ENCODE measurements around the gene TTLL8.

TTLL8 gene

GRCh38 chr22:50060441-50061140, 2.5 kb upstream of the TTLL8 start:
- DNase-seq: no peak

DNA sequence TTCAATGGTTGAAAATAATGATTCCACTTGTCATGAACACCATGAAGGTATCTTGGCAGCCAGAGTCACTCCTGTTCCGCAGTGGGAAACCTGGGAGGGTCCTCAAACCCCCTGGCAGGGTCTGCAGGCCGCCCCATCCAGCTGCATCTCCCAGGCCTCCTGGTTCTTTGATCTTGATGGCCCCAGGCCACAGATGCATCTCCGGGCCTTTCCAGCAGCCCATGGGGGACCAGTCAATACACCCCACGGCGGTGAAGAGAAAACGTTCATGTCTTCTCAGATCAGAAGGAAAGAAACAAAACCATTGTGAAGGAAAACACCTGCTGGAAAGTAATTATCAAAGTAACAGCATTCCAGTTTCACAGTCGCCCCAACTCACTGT, 1.8 kb upstream of the TTLL8 start:
- no peak for DNase-seq

DNA sequence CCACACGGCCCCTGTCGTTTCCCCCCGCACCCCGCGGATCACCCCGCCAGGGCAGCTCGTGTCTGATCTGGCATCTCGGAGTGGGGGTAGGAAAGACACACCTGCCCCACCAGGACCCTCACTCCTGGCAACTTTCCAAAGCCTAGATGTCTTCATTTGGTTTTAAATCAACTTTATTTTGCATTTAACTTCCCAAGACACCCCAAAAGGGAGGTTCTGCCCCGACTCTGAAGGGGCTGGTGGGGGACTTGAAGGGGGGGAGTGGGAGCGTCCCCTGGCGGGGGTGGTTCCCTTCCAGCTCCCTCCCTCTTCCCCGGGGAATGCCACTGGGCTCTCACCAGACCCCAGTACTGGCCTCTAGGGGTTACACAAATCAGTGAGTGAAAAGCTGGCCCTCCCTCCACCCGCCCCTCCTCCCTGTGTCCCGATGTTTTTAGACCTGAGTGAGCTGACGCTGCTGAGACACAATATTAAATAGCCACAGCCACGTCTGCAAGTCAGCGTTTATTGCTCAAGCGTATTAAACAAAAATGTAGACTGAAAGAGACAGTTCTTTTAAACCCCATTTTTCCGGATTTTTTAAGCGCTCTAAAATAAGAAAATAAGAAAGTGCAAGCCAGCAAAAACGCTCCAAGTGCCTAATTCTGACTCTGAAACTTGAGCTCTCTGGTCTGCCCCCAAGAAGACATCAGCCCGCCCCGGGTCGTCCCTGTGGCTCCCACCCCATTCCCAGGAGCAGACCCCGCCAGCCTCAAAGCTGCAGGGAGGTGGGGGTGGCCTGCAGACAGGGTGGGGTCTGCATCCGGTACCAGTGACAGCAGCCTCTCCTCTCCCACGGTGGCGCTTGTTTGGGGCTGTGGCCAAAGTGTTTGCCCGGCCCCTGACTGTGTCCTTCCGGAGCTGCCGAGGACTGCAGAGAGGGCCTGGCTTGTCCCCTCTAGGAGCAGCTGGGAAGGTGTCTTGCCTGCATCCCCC, 1.1 kb upstream of the TTLL8 start:
- no peak for DNase-seq

DNA sequence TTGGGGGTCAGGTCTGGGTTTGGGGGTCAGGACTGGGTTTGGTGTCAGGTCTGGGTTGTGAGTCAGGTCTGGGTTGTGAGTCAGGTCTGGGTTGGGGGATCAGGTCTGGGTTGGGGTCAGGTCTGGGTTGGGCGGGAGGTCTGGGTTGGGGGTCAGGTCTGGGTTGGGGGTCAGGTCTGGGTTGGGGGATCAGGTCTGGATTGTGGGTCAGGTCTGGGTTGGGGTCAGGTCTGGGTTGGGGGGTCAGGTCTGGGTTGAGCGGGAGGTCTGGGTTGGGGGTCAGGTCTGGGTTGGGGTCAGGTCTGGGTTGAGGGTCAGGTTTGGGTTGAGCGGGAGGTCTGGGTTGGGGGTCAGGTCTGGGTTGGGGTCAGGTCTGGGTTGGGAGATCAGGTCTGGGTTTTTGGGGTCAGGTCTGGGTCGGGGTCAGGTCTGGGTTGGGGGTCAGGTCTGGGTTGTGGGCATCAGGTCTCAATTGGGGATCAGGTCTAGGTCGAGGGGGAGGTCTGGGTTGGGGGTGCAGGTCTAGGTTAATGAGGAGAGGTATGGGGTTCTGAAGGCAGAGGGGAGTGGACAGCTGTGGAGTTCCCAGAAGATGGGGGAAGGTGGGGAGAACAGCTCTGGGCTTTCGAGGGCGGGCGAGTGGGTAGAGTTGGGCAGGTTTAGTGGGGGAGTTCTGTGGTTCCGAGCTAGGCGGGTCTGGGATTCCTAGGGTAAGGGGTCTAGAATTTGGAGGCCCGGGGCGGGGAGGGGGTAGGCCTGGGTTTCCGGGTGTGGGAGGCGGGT, 629 bp downstream of the TTLL8 start:
- no peak for DNase-seq

- no peak for DNase-seq
These were observed 1.7 kb downstream of the TTLL8 start for GRCh38 chr22:50056214-50056972.

- DNase-seq: no peak
These were observed 4.2 kb downstream of the TTLL8 start for GRCh38 chr22:50053861-50054260.

GRCh38 chr22:50051930-50052329, 6.2 kb downstream of the TTLL8 start:
- no peak for DNase-seq

DNA sequence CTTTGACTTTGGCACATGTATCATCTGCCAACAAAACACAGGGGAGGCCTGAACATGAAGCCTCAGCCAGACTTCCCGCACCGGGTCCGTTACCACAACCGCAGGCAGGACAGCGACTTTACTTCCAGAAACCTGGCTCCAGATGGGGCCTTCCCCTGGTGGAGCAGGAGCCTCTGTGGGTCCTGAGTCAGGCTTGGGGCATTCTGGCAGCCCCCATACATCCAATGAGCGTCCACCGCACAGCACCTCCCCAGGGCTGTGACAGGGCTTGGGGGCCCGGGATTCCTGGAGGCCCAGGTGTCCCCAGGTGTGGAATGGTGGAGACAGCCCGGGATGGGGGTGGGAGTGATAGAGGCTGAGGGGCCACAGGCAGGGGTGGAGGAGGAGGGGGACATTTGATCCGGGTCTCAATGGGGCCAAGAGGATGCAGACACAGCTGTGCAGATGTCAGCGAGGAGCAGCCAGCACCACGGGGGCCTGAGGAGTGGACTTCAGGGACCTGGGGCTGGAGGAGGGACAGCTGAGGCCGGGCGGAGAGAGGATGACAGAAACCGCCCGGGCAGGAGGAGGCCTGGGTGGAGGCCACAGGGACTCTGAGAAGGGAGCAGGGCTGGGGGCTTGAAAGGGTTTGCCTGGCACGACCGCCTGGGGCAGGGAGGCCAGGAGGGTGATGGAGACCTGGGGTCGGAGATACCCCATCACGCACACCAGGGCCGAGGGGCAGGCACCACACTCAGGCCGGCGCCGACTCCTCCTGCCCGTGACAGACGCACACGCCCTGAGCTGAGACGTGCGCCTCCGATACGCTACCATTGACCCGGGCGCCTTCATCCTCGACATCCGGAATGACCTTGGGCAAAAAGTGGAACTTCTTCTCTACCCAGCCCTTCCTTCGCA, 8.6 kb downstream of the TTLL8 start:
- no peak for DNase-seq

DNA sequence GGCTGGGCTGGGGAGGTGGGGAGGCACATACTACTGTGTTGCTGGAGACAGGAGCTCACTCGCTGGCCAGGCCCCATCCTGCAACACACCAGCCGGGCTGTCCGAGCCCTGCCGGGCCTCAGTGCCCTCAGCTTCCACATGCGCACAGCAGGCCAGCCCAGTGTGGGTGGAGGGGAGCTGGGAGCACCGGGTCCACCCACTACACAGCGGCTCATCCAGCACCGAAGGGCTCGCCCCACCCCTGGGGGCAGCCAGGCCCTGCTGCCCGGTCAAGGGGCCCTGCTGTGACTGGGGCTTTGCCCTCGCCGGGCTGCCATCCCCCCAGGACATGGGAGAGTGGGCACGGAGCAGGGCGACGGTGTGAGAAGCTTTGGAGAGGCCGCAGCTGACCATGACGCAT, 9.3 kb downstream of the TTLL8 start:
- DNase-seq: no peak

- DNase-seq: no peak
These were observed 9.9 kb downstream of the TTLL8 start for GRCh38 chr22:50048061-50048765.

GRCh38 chr22:50047346-50047745, 10.8 kb downstream of the TTLL8 start:
- DNase-seq: no peak

DNA sequence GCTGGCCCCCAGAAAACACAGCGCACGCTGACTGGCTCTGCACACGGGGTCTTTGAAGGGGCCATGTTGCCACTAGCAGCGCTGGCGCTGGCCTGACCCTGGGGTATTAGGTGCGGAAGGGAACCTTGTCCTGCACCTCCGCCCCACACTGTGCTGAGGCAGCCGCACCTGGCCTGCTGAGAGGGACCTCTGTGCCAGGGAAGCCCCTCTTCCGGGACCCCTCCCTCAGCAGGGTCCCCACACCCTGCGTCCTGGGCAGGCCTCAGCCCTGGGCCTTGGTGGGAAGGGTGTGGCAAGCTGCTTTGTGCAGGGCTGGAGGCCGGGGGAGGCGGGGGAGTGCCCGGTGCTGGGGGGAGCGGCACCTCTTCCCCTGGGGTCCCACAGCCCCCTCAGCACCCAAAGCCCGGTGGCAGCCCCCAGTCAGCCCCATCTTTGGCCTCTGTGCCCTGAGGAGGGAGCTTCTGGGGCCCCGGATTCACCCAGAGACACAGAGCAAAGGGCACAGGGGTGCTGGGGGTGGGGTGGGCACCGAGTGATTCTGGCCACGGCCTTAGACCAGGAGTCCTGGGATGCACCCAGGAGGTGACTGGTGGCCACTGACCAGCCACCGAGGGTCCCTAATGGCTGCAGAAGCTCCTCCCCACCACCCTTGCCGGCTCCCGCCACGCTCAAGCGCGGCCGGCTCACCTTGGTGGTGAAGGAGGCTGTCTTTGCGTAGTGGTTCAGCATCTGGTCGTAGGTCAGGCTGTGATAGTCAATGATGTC, 11.4 kb downstream of the TTLL8 start:
- DNase-seq: no peak

DNA sequence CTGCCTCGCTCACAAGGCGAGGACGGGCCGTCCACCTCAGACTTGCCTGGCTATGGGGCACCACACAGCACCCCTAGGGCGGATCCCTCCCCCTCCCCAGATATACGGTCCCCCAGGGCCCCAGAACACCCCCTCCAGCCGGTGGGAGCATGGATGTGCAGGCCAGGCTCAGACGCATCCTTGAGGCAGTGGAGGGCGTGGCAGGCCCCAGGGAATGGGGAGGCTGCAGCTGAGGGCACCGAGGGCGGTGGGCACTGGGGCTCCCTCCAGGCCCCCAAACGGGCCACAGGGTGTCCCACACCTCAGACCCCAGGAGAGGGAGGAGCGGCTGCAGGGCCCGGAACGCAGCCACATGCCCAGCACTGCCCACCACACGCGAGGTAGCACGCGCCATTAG, 12.1 kb downstream of the TTLL8 start:
- no peak for DNase-seq

- DNase-seq: no peak
These were observed 12.7 kb downstream of the TTLL8 start for GRCh38 chr22:50045211-50046018.

DNA sequence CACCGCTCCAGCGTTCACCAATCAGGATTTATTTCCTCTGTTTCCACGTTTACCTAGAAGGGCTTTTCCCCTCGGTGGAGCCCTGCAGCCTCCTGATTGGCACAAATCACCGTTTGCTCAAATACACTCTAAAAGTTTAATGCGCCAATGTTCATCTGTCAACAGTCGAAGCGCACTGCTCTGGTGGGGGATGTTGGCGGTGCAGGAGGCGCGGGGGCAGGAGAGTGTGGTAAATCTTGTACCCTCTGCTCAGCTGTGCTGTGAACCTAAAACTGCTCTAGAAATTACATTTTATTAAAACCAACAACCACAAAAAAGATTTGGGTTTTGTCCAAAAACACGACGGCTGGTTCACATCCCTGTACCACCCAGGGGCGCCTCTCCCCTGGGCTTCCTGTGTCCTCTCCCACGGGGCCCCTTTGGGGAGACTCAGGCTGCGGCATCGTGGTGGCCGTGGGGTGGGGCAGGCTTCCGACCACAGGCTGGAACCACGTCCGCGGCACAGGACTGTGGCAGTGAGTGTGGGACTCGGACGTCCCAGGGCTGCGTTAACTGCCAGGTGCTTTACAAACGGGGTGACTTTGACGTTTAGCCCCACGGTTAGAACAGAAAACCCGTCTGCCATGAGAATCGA, 13.5 kb downstream of the TTLL8 start:
- DNase-seq: no peak

- no peak for DNase-seq
These were observed 16.6 kb downstream of the TTLL8 start for GRCh38 chr22:50041361-50042065.

DNA sequence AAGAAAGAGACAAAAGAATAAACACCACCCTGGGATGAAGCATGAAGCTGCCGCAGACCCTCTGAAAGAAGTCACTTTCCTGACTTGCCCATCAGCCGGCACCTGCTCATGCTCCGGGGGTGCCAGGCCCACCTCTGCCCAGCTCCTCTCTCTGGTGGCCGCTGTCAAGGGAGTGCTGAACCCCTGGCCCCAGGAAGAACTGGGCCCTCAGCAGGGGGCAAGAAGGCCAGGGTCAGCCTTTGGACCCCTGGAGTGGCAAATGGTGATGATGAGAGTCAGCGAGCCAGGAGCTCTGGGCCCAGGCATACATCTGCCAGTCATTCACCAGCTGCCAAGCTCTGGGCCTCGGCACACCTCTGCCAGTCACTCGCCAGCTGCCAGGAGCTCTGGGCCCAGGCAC, 17.4 kb downstream of the TTLL8 start:
- DNase-seq: no peak

Measured in NCI-H1930 (cell line).